ENCODE results near the gene DTNB. TPM values are rescaled to one million over a fixed set of nuclear protein-coding genes. Genes with fewer than 3 reads are reported as not detected.

DTNB gene
- total RNA-seq, 1 donor from 2014 or later = 5.7 TPM

- DNase-seq (ENCODE audit: low spot score) = no peak
- intact Hi-C loops (cut with DNase I) = loop anchor here (10.0 kb wide), 2 partner anchors 305 to 395 kb away; partner anchors contain the start of genes DNAJC27 and DTNB
Observed at GRCh38 chr2:25369876-25370275, 303.5 kb downstream of the DTNB start.

GRCh38 chr2:25369439-25369838 is 303.9 kb downstream of the DTNB start:
- no peak for DNase-seq (ENCODE audit: low spot score)
- intact Hi-C loops (cut with DNase I) = loop anchor here (10.0 kb wide), 2 partner anchors 305 to 395 kb away; partner anchors contain the start of genes DNAJC27 and DTNB

GRCh38 chr2:25368660-25369059 is 304.7 kb downstream of the DTNB start:
- DNase-seq (ENCODE audit: low spot score) = no peak
- intact Hi-C loops (cut with DNase I) = loop anchor here (10.0 kb wide), 2 partner anchors 306 to 394 kb away; partner anchors contain the start of genes DNAJC27 and DTNB

GRCh38 chr2:25367296-25367695 is 306.1 kb downstream of the DTNB start:
- intact Hi-C loops (cut with DNase I) = loop anchor here (10.0 kb wide), 2 partner anchors 308 to 392 kb away; partner anchors contain the start of genes DNAJC27 and DTNB
- DNase-seq (ENCODE audit: low spot score) = no peak

GRCh38 chr2:25366629-25367028 is 306.7 kb downstream of the DTNB start:
- intact Hi-C loops (cut with DNase I) = loop anchor here (10.0 kb wide), 2 partner anchors 308 to 392 kb away; partner anchors contain the start of genes DNAJC27 and DTNB
- DNase-seq (ENCODE audit: low spot score) = no peak

- intact Hi-C loops (cut with DNase I) = loop anchor here (10.0 kb wide), 2 partner anchors 310 to 390 kb away; partner anchors contain the start of genes DNAJC27 and DTNB
- no peak for DNase-seq (ENCODE audit: low spot score)
Observed at GRCh38 chr2:25365241-25365640, 308.1 kb downstream of the DTNB start.

GRCh38 chr2:25363733-25364132 is 309.6 kb downstream of the DTNB start:
- intact Hi-C loops (cut with DNase I) = loop anchor here (10.0 kb wide), 2 partner anchors 311 to 389 kb away; partner anchors contain the start of genes DNAJC27 and DTNB
- DNase-seq (ENCODE audit: low spot score) = no peak

GRCh38 chr2:25362434-25363145 is 310.8 kb downstream of the DTNB start:
- intact Hi-C loops (cut with DNase I) = loop anchor here (1.0 to 10.0 kb wide), 3 partner anchors 160 to 388 kb away; partner anchors contain the start of genes DNAJC27 and DTNB
- peak; percentile 86 for DNase-seq (ENCODE audit: low spot score)

GRCh38 chr2:25362049-25362433 is 311.3 kb downstream of the DTNB start:
- DNase-seq (ENCODE audit: low spot score) = peak; percentile 97
- intact Hi-C loops (cut with DNase I) = loop anchor here (1.0 to 10.0 kb wide), 3 partner anchors 160 to 387 kb away; partner anchors contain the start of genes DNAJC27 and DTNB

GRCh38 chr2:25361261-25362048 is 311.9 kb downstream of the DTNB start:
- no peak for DNase-seq (ENCODE audit: low spot score)
- intact Hi-C loops (cut with DNase I) = loop anchor here (1.0 to 10.0 kb wide), 3 partner anchors 161 to 387 kb away; partner anchors contain the start of genes DNAJC27 and DTNB

- no peak for DNase-seq (ENCODE audit: low spot score)
Observed at GRCh38 chr2:25358836-25359235, 314.5 kb downstream of the DTNB start.

GRCh38 chr2:25358249-25358815 is 315.0 kb downstream of the DTNB start:
- no peak for DNase-seq (ENCODE audit: low spot score)
- intact Hi-C loops (cut with DNase I) = no loop called here

More at GRCh38 chr2:25358836-25359235, 314.5 kb downstream of the DTNB start:
- intact Hi-C loops (cut with DNase I) = no loop called here

- DNase-seq (ENCODE audit: low spot score) = no peak
- intact Hi-C loops (cut with DNase I) = no loop called here
Observed at GRCh38 chr2:25356088-25356487, 317.3 kb downstream of the DTNB start.

GRCh38 chr2:25355270-25355669 is 318.1 kb downstream of the DTNB start:
- DNase-seq (ENCODE audit: low spot score) = no peak
- intact Hi-C loops (cut with DNase I) = no loop called here

GRCh38 chr2:25354116-25354515 is 319.3 kb downstream of the DTNB start:
- intact Hi-C loops (cut with DNase I) = no loop called here
- DNase-seq (ENCODE audit: low spot score) = no peak

GRCh38 chr2:25349397-25349796 is 324.0 kb downstream of the DTNB start:
- intact Hi-C loops (cut with DNase I) = no loop called here
- DNase-seq (ENCODE audit: low spot score) = no peak

- DNase-seq (ENCODE audit: low spot score) = no peak
- intact Hi-C loops (cut with DNase I) = no loop called here
Observed at GRCh38 chr2:25347846-25348245, 325.5 kb downstream of the DTNB start.

GRCh38 chr2:25347205-25347815 is 326.1 kb downstream of the DTNB start:
- intact Hi-C loops (cut with DNase I) = no loop called here
- no peak for DNase-seq (ENCODE audit: low spot score)

GRCh38 chr2:25343187-25343825 is 330.1 kb downstream of the DTNB start:
- DNase-seq (ENCODE audit: low spot score) = no peak
- intact Hi-C loops (cut with DNase I) = loop anchor here (2.0 to 5.0 kb wide), 2 partner anchors 33 to 179 kb away; no protein-coding TSS in a partner anchor

Measured in cardiac septum (tissue), 1 donor.